HL-60/S4 treated with phorbol 12-myristate 13-acetate at 8.2 ng/mL for 4 days and 3 days (cell line): ENCODE data around the gene HOXA11.

Source experiments
- in situ Hi-C: fragments of 300-500 bp; cut with MboI; formaldehyde crosslinking; loops from 2 replicates; pipeline ENCODE4 v1.15.0; 2022; ENCODE audit warnings: low sequenced_read_pairs

Gene HOXA11

DNA sequence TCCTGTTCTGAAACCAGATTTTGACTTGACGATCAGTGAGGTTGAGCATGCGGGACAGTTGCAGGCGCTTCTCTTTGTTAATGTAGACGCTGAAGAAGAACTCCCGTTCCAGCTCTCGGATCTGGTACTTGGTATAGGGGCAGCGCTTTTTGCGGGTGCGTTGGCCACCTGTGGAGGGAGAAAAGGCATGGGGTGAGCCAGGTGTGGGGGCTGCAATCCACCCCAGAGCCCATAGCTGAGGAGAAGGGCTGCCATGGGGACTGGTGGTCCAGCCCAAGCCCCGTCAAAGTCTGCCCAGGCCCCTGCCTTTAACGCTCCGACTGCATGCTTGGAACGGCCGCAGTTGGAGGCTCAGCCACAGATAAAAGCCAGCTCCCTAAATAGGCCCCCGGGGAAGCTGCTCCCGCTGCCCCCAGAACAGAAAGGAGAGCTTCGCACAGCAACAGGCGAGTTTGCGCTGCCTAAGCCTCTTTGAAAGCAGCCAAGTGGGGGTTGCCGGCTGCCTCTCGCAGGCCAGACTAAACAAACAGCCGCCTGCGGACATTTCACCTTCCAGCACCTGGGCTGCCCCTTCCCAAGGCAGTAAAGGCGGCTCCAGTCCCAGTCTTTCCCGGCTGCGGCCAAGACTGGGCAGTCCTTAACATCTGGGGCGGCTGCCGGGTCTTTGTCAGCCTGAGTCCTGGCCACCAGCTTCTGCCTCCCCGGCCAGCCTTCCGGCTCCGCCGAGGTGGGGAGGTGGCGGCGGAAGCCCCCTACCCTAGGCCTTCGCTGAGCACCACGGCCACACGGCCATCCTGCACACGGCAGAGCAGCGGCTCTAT, 2.0 kb downstream of the HOXA11 start:
- in situ Hi-C loops: loop anchor here (25.0 kb wide), 1 partner anchor 821 kb away; no protein-coding TSS in a partner anchor

DNA sequence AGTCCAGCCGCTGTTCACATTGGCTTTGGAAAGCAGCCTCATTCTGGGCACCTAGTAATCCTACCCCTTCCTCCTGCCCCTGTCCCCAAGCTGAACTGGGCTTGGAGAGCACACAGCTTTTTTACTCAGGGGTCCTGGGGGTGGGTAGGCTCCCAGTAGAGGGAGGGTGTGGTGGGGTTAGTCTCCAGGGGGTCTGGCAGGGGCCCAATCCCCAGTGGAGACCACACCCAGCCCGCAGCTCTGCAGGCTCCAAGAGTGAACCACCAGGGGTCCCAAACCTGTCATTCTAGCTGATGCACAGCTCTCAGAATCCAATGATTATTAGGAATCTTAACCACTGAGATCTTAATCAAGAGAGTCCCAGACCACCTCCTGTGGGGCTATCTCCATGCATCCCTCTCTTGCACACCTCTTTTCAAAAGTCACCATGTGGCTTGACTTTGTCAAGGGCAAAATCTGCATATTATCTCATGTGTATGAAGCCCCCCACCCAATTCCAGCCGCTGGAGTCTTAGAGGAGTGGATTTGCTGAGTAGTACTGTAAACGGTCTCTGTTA, 2.7 kb downstream of the HOXA11 start:
- in situ Hi-C loops: loop anchor here (25.0 kb wide), 1 partner anchor 820 kb away; no protein-coding TSS in a partner anchor

DNA sequence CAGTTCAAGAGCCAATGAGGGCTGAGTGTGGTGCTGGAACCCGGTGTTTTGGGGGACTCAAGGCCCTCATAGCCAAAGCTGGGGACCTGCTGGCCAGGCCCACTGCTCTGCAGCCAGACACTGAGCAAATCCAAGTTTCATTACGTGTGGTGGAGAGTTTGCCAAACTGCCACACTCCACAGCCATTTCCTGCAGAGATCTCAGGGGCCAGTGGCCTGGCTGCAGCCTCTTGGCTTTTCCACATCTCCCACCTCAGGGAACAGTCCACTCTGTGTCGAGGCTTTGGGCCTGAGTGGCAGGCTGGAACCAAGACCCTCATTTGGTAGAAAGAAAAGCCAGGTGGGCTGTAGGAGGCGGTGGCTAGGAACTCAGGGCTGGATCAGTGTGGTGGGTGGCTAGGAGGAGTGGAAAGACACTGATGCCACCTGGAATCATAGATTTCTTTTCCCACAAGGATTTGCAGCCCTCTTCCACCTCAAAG, 3.2 kb downstream of the HOXA11 start:
- in situ Hi-C loops: loop anchor here (25.0 kb wide), 1 partner anchor 820 kb away; no protein-coding TSS in a partner anchor

DNA sequence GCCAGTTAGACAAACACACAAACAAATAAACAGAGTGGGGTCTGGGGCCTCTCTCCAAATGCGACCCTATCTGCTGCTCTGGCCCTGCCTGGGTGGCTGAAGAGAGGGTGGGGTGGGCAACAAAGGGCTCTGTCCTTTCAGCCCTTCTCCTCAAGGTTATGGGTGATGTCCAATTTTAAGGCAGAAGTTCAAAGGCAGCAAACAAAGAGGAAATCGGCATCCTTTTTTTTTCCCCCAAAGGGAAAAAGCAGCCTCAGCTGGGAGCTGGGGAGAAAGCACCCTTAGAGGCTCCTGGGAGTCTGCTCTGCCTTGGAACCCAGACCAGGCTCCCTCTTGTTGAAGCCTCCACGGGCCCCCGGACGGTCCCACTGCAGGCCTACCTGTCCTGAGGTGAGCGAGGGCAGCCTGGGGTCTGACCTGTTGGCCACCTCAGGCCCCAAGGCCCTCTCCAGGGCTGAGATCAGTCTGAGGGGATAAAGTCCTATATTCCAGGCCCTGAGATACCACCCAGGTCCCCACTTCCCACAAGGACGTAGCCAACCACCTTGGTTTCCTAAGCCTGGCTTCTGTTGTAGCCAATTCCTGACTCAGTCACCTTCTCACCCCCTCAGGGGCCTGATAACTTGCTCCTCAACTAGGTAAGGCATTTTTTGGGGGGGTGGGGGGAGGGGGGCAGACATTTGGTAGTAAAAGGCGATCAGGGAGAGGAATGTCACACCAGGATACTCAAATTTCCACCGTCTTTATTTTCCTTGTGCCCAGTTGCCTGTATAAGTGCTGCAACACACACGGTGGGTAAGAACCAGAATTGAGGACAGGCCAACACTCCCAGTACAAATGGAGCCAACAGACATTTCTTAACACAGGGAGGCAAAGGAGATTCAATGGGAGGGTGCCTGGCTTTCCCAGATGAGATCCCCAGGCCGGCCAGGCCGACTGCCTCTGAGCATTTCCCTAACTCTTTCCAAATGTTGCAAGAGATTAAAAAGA, 4.3 kb downstream of the HOXA11 start:
- in situ Hi-C loops: loop anchor here (25.0 kb wide), 1 partner anchor 818 kb away; no protein-coding TSS in a partner anchor

GRCh38 chr7:27179503-27180430, 5.3 kb downstream of the HOXA11 start:
- in situ Hi-C loops: loop anchor here (25.0 kb wide), 1 partner anchor 817 kb away; no protein-coding TSS in a partner anchor

GRCh38 chr7:27179030-27179429, 6.0 kb downstream of the HOXA11 start:
- in situ Hi-C loops: loop anchor here (25.0 kb wide), 1 partner anchor 817 kb away; no protein-coding TSS in a partner anchor

- in situ Hi-C loops: loop anchor here (25.0 kb wide), 1 partner anchor 816 kb away; no protein-coding TSS in a partner anchor
These were observed 6.7 kb downstream of the HOXA11 start for GRCh38 chr7:27178366-27178765.

GRCh38 chr7:27177795-27178320, 7.2 kb downstream of the HOXA11 start:
- in situ Hi-C loops: loop anchor here (25.0 kb wide), 1 partner anchor 816 kb away; no protein-coding TSS in a partner anchor

GRCh38 chr7:27176962-27177794, 7.9 kb downstream of the HOXA11 start:
- in situ Hi-C loops: loop anchor here (25.0 kb wide), 1 partner anchor 815 kb away; no protein-coding TSS in a partner anchor

GRCh38 chr7:27176524-27176845, 8.5 kb downstream of the HOXA11 start:
- in situ Hi-C loops: loop anchor here (25.0 kb wide), 1 partner anchor 814 kb away; no protein-coding TSS in a partner anchor

GRCh38 chr7:27175626-27176523, 9.2 kb downstream of the HOXA11 start:
- in situ Hi-C loops: loop anchor here (25.0 kb wide), 1 partner anchor 814 kb away; no protein-coding TSS in a partner anchor

DNA sequence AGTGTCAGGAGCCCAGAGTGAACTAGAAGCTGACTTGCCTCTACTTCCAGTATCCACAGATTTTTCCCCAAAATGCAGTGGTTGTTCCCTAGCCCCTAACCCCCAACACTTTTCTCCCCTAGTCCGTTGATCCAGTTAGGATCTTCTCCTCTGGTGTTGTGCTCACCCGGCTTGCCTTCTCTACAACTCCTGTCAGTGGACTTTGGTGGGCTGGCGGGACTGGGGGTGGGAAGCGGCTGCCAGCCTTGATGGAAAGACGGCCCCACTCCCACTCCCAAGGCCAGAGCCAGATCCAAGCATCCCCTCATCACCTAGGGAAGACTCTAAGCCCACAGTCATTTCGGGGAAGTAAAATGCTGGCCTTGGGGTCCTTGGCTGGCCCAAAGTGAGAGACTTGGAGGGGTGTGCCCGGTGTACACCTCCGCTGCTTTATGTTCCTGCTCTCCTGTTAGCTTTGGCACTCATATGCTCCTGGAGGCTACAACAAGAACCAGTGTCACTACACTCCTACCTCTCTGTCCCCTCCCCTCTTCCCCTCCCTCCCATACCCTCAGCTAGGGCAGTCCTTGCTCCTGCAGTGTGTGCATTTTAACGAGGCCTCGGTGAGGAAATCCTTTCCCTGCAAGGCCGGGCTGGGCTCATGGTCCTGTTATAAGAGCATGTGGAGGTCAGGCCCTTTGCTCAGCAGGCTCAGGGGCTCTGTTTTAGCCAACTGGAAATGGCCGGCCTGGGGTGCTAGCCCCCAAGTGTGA, 10.0 kb downstream of the HOXA11 start:
- in situ Hi-C loops: loop anchor here (25.0 kb wide), 1 partner anchor 813 kb away; no protein-coding TSS in a partner anchor

DNA sequence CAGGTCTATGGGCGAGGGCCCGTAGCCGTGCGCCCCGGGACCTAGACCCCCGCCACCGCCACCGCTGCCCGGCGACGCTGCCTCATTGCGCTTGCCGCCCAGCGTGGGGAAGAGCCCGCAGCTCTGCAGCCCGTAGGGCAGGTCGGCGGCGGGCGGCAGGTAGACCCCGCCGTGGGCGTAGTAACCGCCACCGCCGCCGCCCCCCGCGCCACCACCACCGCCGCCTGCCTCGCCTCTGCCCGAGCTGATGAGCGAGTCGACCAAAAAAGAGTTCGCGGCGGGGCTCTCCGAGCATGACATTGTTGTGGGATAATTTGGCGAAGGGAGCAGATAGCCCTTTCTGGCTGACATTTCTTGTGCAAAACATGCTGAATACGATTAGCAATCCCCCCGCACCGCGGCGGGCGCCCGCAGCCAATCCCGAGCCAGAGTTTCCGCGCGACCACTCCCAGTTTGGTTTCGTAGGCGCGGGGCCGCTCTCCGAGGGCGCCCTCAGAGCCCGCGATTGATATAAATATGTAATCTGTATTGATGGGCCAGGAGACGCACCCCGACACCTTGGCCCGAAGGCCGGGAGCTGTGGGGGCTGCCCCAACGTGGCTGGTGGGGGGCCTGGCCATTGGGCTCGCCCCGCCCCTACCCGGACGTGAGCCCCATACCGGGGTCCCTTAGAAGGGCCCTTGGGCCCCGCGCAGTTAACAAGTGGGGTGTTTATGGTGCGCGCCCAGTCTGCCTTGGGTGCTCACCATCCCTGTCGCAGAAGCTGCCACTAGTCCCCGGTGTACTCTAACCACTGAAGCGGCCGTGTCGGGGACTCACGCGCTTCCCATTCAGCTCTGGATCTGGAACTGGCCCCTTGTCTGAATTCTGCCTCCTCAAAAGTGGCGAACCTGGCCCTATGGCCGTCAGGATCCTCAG, 10.8 kb downstream of the HOXA11 start, which contains the start of gene HOXA10:
TSS of gene HOXA10 (minus strand) at position 365 of the 918 bp plus-strand sequence. CDS start at position 351, 14 bp downstream.
- in situ Hi-C loops: no loop called here

- in situ Hi-C loops: no loop called here
These were observed 11.5 kb downstream of the HOXA11 start for GRCh38 chr7:27173511-27173955.

DNA sequence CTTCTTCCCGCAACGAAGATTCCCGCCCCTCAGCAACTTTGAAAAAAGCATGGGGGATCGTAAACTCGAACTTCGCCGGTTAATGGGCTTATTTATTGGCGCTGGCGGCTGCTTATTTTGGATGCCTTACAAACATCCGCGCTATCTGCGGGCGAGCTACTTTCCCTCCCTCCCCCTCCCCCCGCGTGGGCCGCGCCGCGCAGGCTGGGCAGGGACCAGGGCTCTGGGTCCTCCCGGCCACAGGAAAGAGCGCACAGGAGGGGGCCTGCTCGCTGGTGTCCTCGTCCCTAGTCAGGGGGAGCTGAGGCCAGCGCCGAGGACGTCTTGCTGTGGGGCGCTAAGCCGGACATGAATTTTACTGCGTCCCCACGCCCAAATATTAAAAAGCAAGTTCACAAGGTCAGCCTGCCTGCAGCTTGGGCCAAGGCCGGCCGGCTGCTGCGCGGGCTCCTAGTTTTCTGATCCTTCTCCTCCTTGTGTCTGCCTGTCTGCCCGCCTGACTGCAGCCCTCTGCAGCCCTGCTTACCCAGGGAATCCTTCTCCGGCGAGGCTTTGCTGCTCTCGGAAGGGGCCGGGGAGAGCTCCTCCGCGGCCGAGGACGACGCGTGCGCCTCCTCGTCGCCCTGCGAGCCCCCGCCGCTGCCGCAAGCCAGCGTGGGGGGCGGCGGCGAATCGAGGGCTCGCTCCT, 12.1 kb downstream of the HOXA11 start:
- in situ Hi-C loops: no loop called here
